Parathyroid adenoma (tissue), 2 donors: ENCODE measurements around the gene PARP8.

Experiments
- H2AFZ ChIP-seq: fragments of 300-600 bp; sonication (generic); one replicate; pipeline ENCODE4 v1.7.0; 2017; ENCODE audit warnings: antibody characterized with exemption, mild to moderate bottlenecking
- H3K27ac ChIP-seq: fragments of 300-600 bp; sonication (generic); one replicate; pipeline ENCODE4 v1.7.0; 2017
- H3K27me3 ChIP-seq: fragments of 300-600 bp; sonication (generic); one replicate; pipeline ENCODE4 v1.7.0; 2017; ENCODE audit warnings: low read length; ENCODE audit not compliant: control insufficient read depth, insufficient read depth
- H3K36me3 ChIP-seq: fragments of 300-600 bp; sonication (generic); one replicate; pipeline ENCODE4 v1.7.0; 2017; ENCODE audit warnings: low read length; ENCODE audit not compliant: control insufficient read depth, insufficient read depth
- H3K4me1 ChIP-seq: fragments of 300-600 bp; sonication (generic); one replicate; pipeline ENCODE4 v1.7.0; 2017; ENCODE audit warnings: control low read depth
- H3K4me2 ChIP-seq: fragments of 300-600 bp; sonication (generic); one replicate; pipeline ENCODE4 v1.7.0; 2017; ENCODE audit warnings: low read length
- H3K4me3 ChIP-seq: fragments of 300-600 bp; sonication (generic); one replicate; pipeline ENCODE4 v1.7.0; 2017; ENCODE audit warnings: low read depth, low read length
- H3K79me2 ChIP-seq: fragments of 300-600 bp; sonication (generic); one replicate; pipeline ENCODE4 v1.7.0; 2017; ENCODE audit warnings: control low read depth
- H3K9ac ChIP-seq: fragments of 300-600 bp; sonication (generic); one replicate; pipeline ENCODE4 v1.7.0; 2017; ENCODE audit warnings: mild to moderate bottlenecking
- H3K9me3 ChIP-seq: fragments of 300-600 bp; sonication (generic); one replicate; pipeline ENCODE4 v1.7.0; 2017; ENCODE audit warnings: low read length; ENCODE audit not compliant: control insufficient read depth
- TF ChIP-seq, protein P1 (sequence below): fragments of 300-600 bp; sonication (generic); IDR thresholded peaks from one replicate; pipeline ENCODE4 v1.7.0; 2017; ENCODE audit warnings: antibody characterized with exemption, mild to moderate bottlenecking
- donor health status: primary hyperparathyroidism.

PARP8 gene

DNA sequence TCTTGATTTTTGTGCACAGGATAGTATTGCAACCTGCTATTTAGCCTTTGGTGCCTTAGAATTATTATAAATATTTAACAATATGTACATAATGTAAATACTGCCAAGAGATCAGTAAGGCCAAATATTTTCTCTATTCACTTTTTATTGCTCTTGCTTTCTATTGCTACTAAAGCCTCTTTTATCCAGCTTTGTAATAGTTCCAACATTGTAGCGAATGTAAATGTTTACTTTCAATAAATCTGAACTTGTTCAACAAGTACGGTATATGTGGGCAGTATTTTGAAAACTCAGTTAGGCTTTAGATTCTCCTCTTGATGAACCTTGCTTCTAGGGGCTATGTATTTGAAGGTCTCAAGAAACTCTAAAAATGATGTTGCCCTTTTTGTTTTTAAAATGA, 179.8 kb downstream of the PARP8 start:
- Histone ChIP-seq H3K4me1 (no peaks in the 10 kb centered on the region), H3K4me2 (no peak overlapping the region), H3K36me3 (no peaks in the 10 kb centered on the region), H3K4me3 (no peak overlapping the region), H3K27ac (no peak overlapping the region), H3K79me2 (no peaks in the 10 kb centered on the region), H3K9me3 (no peaks in the 10 kb centered on the region), H2AFZ (no peak overlapping the region), H3K27me3 (no peaks in the 10 kb centered on the region), H3K9ac (no peak overlapping the region)
- TF ChIP-seq, protein P1, sequence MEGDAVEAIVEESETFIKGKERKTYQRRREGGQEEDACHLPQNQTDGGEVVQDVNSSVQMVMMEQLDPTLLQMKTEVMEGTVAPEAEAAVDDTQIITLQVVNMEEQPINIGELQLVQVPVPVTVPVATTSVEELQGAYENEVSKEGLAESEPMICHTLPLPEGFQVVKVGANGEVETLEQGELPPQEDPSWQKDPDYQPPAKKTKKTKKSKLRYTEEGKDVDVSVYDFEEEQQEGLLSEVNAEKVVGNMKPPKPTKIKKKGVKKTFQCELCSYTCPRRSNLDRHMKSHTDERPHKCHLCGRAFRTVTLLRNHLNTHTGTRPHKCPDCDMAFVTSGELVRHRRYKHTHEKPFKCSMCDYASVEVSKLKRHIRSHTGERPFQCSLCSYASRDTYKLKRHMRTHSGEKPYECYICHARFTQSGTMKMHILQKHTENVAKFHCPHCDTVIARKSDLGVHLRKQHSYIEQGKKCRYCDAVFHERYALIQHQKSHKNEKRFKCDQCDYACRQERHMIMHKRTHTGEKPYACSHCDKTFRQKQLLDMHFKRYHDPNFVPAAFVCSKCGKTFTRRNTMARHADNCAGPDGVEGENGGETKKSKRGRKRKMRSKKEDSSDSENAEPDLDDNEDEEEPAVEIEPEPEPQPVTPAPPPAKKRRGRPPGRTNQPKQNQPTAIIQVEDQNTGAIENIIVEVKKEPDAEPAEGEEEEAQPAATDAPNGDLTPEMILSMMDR: no peak

DNA sequence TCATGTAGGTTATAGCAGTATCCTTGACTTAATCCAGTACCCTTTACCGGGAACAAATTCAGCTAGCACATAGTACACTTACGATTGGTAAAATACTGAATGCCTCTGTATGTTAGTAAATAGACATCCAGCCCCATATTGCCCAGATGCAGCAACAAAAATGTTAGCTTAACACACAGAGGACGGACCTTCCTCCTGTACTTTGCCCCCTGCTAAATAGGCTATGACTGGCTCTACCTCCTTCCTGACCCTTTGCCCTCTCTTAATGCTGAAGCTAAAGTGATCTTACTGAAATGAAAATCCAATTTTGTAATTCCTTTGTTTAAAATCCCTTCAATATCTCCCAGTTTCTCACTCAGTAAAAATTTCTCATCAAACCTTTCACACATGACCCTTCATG, 183.1 kb downstream of the PARP8 start:
- Histone ChIP-seq H3K4me3 (no peak overlapping the region), H2AFZ (no peak overlapping the region), H3K9ac (no peak overlapping the region), H3K79me2 (no peaks in the 10 kb centered on the region), H3K36me3 (no peaks in the 10 kb centered on the region), H3K9me3 (no peaks in the 10 kb centered on the region), H3K27me3 (no peaks in the 10 kb centered on the region), H3K4me2 (no peak overlapping the region), H3K27ac (no peak overlapping the region), H3K4me1 (no peaks in the 10 kb centered on the region)
- TF ChIP-seq, protein P1: no peak

DNA sequence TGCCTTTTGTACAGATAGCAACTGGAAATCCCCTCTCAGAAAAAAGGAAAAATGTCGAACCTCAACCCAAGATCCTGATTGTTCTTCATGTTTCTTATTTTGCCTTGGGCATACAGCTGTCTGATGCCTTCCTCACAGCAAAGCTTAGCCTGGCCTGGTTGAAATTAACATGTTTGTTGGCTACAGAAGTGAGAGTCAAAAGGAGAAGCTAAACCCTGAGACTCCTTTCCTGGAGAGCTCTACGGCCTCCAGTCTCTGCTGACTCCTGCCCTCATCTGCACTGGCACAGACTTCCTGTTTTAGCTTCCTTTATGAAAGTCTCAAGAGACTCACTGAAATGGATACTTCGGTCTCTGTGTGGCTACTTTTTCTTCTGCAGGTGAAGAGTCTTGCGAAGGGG, 186.7 kb downstream of the PARP8 start:
- Histone ChIP-seq H3K36me3 (no peaks in the 10 kb centered on the region), H3K27ac (no peak overlapping the region), H3K4me3 (no peak overlapping the region), H3K4me1 (no peaks in the 10 kb centered on the region), H3K79me2 (no peaks in the 10 kb centered on the region), H3K9ac (no peak overlapping the region), H2AFZ (no peak overlapping the region), H3K27me3 (no peaks in the 10 kb centered on the region), H3K4me2 (no peak overlapping the region), H3K9me3 (no peaks in the 10 kb centered on the region)
- TF ChIP-seq, protein P1: no peak

DNA sequence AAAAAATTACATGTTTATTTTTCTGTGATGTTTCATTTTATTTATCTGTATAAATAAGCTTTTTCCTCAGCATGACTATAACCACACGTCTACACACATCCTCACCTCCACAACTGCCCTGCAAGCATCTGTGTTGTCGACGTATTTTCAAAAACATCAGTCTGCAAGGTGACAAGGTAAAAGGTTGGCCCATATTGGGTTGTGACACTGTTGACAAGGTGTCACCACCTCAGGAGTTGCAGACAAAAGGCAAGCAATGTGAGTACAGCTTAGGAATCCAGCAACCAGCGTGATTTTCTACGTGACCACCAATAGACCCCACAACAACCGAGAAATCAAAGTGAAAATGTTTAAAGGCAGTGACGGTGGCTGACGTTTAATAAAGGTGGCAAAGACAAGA, 187.6 kb downstream of the PARP8 start:
- Histone ChIP-seq H3K9ac (no peak overlapping the region), H3K27ac (no peak overlapping the region)
- TF ChIP-seq, protein P1: no peak

DNA sequence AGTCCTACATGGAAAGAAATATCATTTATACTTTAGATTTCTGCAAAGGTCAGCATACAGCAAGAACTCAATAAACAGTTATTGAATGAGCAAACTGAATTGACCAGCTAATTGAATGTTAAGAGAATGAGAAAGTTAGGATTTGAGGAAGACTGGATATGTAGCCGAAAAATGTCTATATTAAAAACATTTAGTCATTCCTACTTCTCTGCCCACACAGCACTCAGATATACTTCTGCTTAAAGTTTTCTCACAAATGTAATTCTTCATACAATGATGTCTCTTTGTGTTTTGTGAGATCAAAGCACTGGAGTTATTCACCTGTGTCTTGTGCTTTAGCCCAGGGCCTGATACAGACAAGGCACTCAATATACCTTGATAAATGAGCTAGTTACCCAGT, 188.6 kb downstream of the PARP8 start:
- Histone ChIP-seq H3K79me2 (no peaks in the 10 kb centered on the region), H3K4me3 (no peak overlapping the region), H3K9me3 (no peaks in the 10 kb centered on the region), H3K4me1 (no peaks in the 10 kb centered on the region), H3K27me3 (no peaks in the 10 kb centered on the region), H3K9ac (no peak overlapping the region), H3K4me2 (no peak overlapping the region), H3K27ac (no peak overlapping the region), H3K36me3 (no peaks in the 10 kb centered on the region), H2AFZ (no peak overlapping the region)
- TF ChIP-seq, protein P1: no peak

More for the DNA sequence above, 187.6 kb downstream of the PARP8 start:
- Histone ChIP-seq H3K4me2 (no peak overlapping the region), H3K9me3 (no peaks in the 10 kb centered on the region), H3K36me3 (no peaks in the 10 kb centered on the region), H3K4me3 (no peak overlapping the region), H3K79me2 (no peaks in the 10 kb centered on the region), H2AFZ (no peak overlapping the region), H3K4me1 (no peaks in the 10 kb centered on the region), H3K27me3 (no peaks in the 10 kb centered on the region)
